Astrocyte (in vitro differentiated cells and primary cell): Measurements from ENCODE around the gene KCNMA1. TPM values are rescaled to one million over a fixed set of nuclear protein-coding genes. Genes with fewer than 3 reads are reported as not detected.

ENCODE experiments used
- DNase-seq: peaks from one replicate; pipeline ENCODE4 v3.0.0-alpha.2; 2010; ENCODE audit warnings: low read depth
- FAIRE-seq: peaks from 2 replicates; lab custom pipeline; 2011; peaks lifted over from hg19 to GRCh38; lab: Jason Lieb, UNC
- H2AFZ ChIP-seq: 2 replicates; pipeline ENCODE4 v1.6.0; 2012; ENCODE audit warnings: low read depth, low read length, inconsistent platforms
- H3K27ac ChIP-seq: 2 replicates; pipeline ENCODE4 v1.5.1; 2011; ENCODE audit warnings: low read depth, low read length, inconsistent platforms
- H3K27me3 ChIP-seq: 2 replicates; pipeline ENCODE4 v1.6.0; 2011; ENCODE audit warnings: low read length, inconsistent platforms; ENCODE audit not compliant: insufficient read depth
- H3K36me3 ChIP-seq: 2 replicates; pipeline ENCODE4 v1.5.1; 2011; ENCODE audit warnings: low read length, inconsistent platforms; ENCODE audit not compliant: insufficient read depth
- H3K4me1 ChIP-seq: 2 replicates; pipeline ENCODE4 v1.5.1; 2011; ENCODE audit warnings: low read length, inconsistent platforms; ENCODE audit not compliant: insufficient read depth
- H3K4me2 ChIP-seq: 2 replicates; pipeline ENCODE4 v1.6.0; 2012; ENCODE audit warnings: low read length, inconsistent platforms
- H3K4me3 ChIP-seq: 2 replicates; pipeline ENCODE4 v1.5.1; 2011; ENCODE audit warnings: low read depth, mild to moderate bottlenecking, low read length, inconsistent platforms; ENCODE audit not compliant: insufficient read depth
- H3K79me2 ChIP-seq: 2 replicates; pipeline ENCODE4 v1.6.0; 2012; ENCODE audit warnings: mild to moderate bottlenecking, low read length, inconsistent platforms; ENCODE audit not compliant: insufficient read depth
- H3K9ac ChIP-seq: 2 replicates; pipeline ENCODE4 v1.6.0; 2012; ENCODE audit warnings: mild to moderate bottlenecking, low read length, inconsistent platforms
- H3K9me3 ChIP-seq: 2 replicates; pipeline ENCODE4 v1.5.1; 2012; ENCODE audit warnings: low read depth, mild to moderate bottlenecking, low read length, inconsistent platforms; ENCODE audit not compliant: insufficient read depth
- H4K20me1 ChIP-seq: 2 replicates; pipeline ENCODE4 v1.6.0; 2012; ENCODE audit warnings: low read length, inconsistent platforms; ENCODE audit not compliant: insufficient read depth
- H3K27ac Mint-ChIP-seq: one replicate; pipeline ENCODE4 v1.8.0; 2021; ENCODE audit warnings: mild to moderate bottlenecking, mixed read lengths; ENCODE audit not compliant: unreplicated experiment
- H3K27me3 Mint-ChIP-seq: one replicate; pipeline ENCODE4 v1.8.0; 2021; ENCODE audit warnings: low read depth, mixed read lengths; ENCODE audit not compliant: unreplicated experiment
- H3K36me3 Mint-ChIP-seq: one replicate; pipeline ENCODE4 v1.8.0; 2021; ENCODE audit warnings: low read depth, mixed read lengths; ENCODE audit not compliant: unreplicated experiment
- H3K4me1 Mint-ChIP-seq: one replicate; pipeline ENCODE4 v1.8.0; 2021; ENCODE audit warnings: low read depth, mixed read lengths; ENCODE audit not compliant: unreplicated experiment
- H3K4me3 Mint-ChIP-seq: one replicate; pipeline ENCODE4 v1.8.0; 2021; ENCODE audit warnings: mild to moderate bottlenecking, moderate library complexity, mixed read lengths; ENCODE audit not compliant: unreplicated experiment
- H3K9me3 Mint-ChIP-seq: one replicate; pipeline ENCODE4 v1.8.0; 2021; ENCODE audit warnings: mild to moderate bottlenecking, mixed read lengths; ENCODE audit not compliant: unreplicated experiment
- EZH2 ChIP-seq: IDR thresholded peaks from 2 replicates; pipeline ENCODE4 v1.6.1; 2012; ENCODE audit warnings: mild to moderate bottlenecking, low read length, inconsistent platforms; ENCODE audit not compliant: insufficient read depth
- total RNA-seq: library from RNA; stranded (reverse); gene quantifications from 2 replicates; pipeline ENCODE4 v1.2.1, GENCODE V29; 2021
- TF ChIP-seq, protein P1 (sequence below): IDR thresholded peaks from 2 replicates; pipeline ENCODE4 v1.5.1; 2011; ENCODE audit warnings: low read depth, mild to moderate bottlenecking, inconsistent platforms, low read length, moderate library complexity; ENCODE audit not compliant: insufficient read depth

The KCNMA1 gene
- total RNA-seq, 1 donor from 2014 or later = 45.8 TPM

DNA sequence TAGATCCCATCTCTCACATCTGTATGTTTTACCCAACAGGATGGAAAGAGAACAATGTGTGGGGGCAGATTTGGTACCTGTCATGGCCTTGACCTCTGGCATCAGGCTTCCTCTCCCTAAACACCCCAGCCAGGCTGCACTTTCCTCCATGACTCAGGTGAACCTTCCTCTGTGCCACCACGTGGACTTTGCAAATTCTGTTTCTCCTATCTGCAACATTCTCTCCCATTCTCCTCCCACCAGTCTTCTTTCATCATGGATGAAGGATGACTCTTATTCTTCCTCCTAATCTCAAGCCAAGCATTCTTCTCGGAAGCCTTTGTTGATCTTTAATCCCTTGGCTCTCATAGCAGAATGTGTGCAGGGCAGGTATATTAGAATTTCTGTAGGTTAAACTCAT lies 355.4 kb downstream of the KCNMA1 start:
- Histone ChIP-seq H3K9ac (no peak overlapping the region), H3K9me3 (no peaks in the 10 kb centered on the region), H3K4me2 (no peak overlapping the region), H3K27me3 (no peaks in the 10 kb centered on the region), H3K4me1 (no peaks in the 10 kb centered on the region), H4K20me1 (no peaks in the 10 kb centered on the region), H3K36me3 (no peaks in the 10 kb centered on the region), H3K27ac (no peak overlapping the region), H3K4me3 (no peak overlapping the region), H3K79me2 (no peaks in the 10 kb centered on the region), H2AFZ (no peak overlapping the region)
- Mint-ChIP-seq H3K9me3 (peaks cover 2% of the 10 kb centered on the region), H3K4me3 (no peak overlapping the region), H3K4me1 (peaks cover 28% of the 10 kb centered on the region), H3K36me3 (peaks cover 2% of the 10 kb centered on the region), H3K27ac (peak overlapping the region; percentile 6), H3K27me3 (no peaks in the 10 kb centered on the region)
- DNase-seq (no peak), FAIRE-seq (no peak)
- no peak for TF ChIP-seq EZH2
- TF ChIP-seq, protein P1, sequence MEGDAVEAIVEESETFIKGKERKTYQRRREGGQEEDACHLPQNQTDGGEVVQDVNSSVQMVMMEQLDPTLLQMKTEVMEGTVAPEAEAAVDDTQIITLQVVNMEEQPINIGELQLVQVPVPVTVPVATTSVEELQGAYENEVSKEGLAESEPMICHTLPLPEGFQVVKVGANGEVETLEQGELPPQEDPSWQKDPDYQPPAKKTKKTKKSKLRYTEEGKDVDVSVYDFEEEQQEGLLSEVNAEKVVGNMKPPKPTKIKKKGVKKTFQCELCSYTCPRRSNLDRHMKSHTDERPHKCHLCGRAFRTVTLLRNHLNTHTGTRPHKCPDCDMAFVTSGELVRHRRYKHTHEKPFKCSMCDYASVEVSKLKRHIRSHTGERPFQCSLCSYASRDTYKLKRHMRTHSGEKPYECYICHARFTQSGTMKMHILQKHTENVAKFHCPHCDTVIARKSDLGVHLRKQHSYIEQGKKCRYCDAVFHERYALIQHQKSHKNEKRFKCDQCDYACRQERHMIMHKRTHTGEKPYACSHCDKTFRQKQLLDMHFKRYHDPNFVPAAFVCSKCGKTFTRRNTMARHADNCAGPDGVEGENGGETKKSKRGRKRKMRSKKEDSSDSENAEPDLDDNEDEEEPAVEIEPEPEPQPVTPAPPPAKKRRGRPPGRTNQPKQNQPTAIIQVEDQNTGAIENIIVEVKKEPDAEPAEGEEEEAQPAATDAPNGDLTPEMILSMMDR = no peak

DNA sequence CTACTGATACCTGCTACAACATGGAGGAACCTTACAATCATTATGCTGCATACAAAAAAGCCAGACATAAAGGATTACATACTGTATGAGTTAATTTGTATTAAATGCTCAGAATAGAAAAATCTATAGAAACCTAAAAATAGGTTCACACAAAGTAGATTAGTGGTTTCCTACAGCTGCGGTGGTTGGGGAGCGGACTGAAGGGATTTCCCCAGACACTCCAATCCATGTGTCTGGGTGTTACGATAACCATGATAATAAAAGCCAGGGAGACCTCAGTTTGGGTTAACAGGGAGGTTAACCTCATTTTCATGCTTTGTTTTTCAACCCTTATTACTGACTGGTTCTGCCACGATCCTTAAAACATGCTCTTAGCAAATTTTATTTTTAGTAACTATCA lies 355.9 kb downstream of the KCNMA1 start:
- Mint-ChIP-seq H3K4me1 (peaks cover 24% of the 10 kb centered on the region), H3K27ac (peak overlapping the region; percentile 6), H3K36me3 (peaks cover 2% of the 10 kb centered on the region), H3K4me3 (no peak overlapping the region), H3K9me3 (peaks cover 2% of the 10 kb centered on the region), H3K27me3 (no peaks in the 10 kb centered on the region)
- FAIRE-seq = no peak
- Histone ChIP-seq H3K27ac (no peak overlapping the region), H2AFZ (no peak overlapping the region), H3K4me2 (no peak overlapping the region), H3K9me3 (no peaks in the 10 kb centered on the region), H3K4me1 (no peaks in the 10 kb centered on the region), H3K79me2 (no peaks in the 10 kb centered on the region), H3K27me3 (no peaks in the 10 kb centered on the region), H3K9ac (no peak overlapping the region), H3K4me3 (no peak overlapping the region), H3K36me3 (no peaks in the 10 kb centered on the region), H4K20me1 (no peaks in the 10 kb centered on the region)
- DNase-seq = no peak
- TF ChIP-seq, protein P1 = no peak
- no peak for TF ChIP-seq EZH2

DNA sequence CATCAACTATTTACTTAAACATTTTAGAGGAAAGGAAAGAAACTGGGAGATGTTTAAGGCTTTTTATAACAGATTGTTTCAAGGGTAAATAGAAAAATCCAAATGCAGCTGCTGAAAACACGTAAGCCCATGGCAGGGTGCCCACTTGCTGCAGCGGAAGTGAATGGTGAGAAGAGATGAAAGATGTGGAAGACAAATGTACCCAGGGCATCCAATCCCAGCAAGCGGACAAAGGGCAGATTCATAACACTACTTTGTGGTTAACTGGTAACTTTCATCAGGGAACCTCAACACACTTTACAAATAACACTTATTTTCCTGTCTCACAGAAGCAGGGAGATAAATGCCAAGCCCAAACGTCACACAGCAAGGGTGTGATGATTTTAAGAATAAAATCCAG lies 358.4 kb downstream of the KCNMA1 start:
- H3K4me3 ChIP-seq = no peak overlapping the region
- peaks cover 5% of the 10 kb centered on the region for H3K4me1 ChIP-seq
- peaks cover 2% of the 10 kb centered on the region for H3K36me3 Mint-ChIP-seq
- H3K27ac ChIP-seq = no peak overlapping the region
- no peak overlapping the region for H3K9ac ChIP-seq
- no peak overlapping the region for H3K27ac Mint-ChIP-seq
- no peak overlapping the region for H3K4me2 ChIP-seq
- H3K79me2 ChIP-seq = no peaks in the 10 kb centered on the region
- FAIRE-seq (no peak), DNase-seq (peak; percentile 67)
- H3K27me3 ChIP-seq = no peaks in the 10 kb centered on the region
- H4K20me1 ChIP-seq = no peaks in the 10 kb centered on the region
- TF ChIP-seq, protein P1 = no peak
- TF ChIP-seq EZH2 = no peak
- H3K9me3 Mint-ChIP-seq = peaks cover 2% of the 10 kb centered on the region
- no peaks in the 10 kb centered on the region for H3K9me3 ChIP-seq
- no peaks in the 10 kb centered on the region for H3K36me3 ChIP-seq
- no peak overlapping the region for H2AFZ ChIP-seq
- no peak overlapping the region for H3K4me3 Mint-ChIP-seq
- H3K4me1 Mint-ChIP-seq = peaks cover 11% of the 10 kb centered on the region
- H3K27me3 Mint-ChIP-seq = no peaks in the 10 kb centered on the region
